ENCODE results near the gene ZFP62.

DNA sequence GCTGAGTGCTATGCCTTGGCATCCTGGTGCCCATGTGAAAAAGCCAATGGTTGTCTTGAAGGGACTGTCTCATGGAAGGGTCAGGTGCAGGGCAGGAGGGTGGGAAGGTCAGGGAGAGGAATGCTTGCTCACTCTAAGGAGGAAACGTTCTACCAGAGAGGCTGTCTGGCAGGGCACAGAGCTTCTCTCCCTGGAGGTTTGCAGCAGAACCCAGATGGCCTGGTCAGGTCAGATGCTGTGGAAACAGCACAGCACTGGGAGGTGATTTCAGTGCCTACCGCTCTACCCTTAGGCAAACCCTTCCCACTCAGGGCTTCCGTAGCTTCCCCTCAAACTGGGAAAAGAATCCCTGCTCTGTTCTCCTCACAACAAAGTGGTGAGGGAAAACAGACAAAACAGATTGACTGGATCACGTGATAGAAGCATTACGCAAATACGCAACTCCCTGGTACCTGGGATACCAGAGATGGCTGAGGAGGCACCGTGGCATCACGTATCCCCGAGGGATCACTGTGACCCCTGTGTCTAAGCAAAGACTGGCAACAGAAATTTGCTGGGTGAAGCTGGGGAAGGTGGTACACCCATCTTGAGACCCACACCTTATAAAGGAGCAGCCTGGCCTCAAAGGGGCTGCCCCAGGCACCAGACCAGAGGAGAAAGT lies 54.6 kb downstream of the ZFP62 start:
- TF ChIP-seq CTCF (conservative IDR thresholded peaks at IDR 0.05 in 1 of 2, IDR thresholded peaks at IDR 0.05 in 1 of 2; ENCODE audit: extremely low read depth in 1 of 2, insufficient read depth in 1 of 2, low read depth in 1 of 2, low read length in 2 of 2) (no peak), EZH2 (IDR thresholded peaks at IDR 0.05; ENCODE audit: borderline replicate concordance, low read length) (no peak)

All from mammary epithelial cell (primary cell).